H4 (cell line): Measurements from ENCODE around the gene FRMPD4. TPM values are rescaled to one million over a fixed set of nuclear protein-coding genes. Genes with fewer than 3 reads are reported as not detected.
"Not testable (repeated sequence)": the region's sequence is repeated elsewhere in the genome, so short reads cannot be mapped to it uniquely, and the experiment has no call there.

Experiments
- DNase-seq: peaks from one replicate; pipeline ENCODE4 v3.0.0-alpha.2; 2015; ENCODE audit warnings: low spot score
- total RNA-seq: library from RNA; depleted of rRNA; stranded (reverse); fragments of >200 nt; shearing (Covaris generic); gene quantifications from 2 replicates; pipeline ENCODE4 v1.2.3, GENCODE V29; 2014

FRMPD4 gene
- total RNA-seq, 1 experiment from 2014 or later = 0.08 TPM

GRCh38 chrX:12440246-12440645, 302.0 kb downstream of the FRMPD4 start:
- no peak for DNase-seq

GRCh38 chrX:12441381-12442128, 303.3 kb downstream of the FRMPD4 start:
- DNase-seq = peak; percentile 47

GRCh38 chrX:12443534-12444098, 305.3 kb downstream of the FRMPD4 start:
- DNase-seq = no peak

- peak; percentile 75 for DNase-seq
Observed at GRCh38 chrX:12446342-12447075, 308.2 kb downstream of the FRMPD4 start.

DNA sequence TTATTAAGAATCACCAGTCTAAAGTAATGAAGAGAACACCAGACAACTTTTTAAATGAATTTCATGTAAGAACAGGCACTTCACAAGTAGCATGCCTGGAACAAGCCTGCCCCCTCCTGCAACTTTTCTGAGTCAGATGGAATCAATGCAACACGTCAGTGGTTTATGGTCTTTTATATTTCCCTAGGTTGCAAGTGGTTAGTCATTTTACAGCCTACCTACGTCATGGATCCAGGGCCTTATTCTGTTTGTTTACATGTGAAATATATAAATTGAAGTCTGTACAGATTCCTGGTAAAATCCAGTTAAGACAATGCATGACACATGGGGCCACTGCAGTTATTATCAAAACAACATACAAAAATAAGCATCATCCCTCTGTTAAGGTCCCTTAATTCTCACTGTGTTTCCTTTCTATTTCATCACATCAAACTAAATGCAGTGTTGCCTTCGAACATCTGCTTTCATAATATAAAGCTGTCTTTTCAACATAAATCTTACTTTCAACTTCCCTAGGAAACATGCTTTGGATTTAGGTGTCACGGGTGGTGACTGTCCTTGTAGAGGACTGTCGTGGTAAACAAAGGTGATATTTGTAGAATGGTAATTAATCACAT, 309.3 kb downstream of the FRMPD4 start:
- DNase-seq = peak; percentile 80

DNA sequence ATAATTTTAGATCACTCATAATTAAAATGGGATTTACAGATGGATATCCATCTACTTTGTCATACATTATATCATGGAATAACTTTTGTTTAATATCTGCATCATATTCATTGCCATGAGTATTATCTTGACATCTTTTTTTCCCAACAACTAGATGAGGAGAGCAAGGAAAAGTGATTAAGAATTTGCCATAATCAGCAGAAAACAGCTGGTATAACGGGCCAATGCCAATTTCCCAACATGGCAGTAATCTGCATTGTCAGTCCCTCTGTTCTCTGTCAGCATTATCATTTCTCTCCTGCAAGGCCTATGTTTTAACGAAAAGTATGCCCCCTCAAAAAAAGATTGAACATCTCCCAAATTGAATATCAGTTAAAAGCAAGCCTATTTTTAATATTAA, 314.0 kb downstream of the FRMPD4 start:
- no peak for DNase-seq

- DNase-seq = no peak
Observed at GRCh38 chrX:12460929-12461328, 322.7 kb downstream of the FRMPD4 start.

DNA sequence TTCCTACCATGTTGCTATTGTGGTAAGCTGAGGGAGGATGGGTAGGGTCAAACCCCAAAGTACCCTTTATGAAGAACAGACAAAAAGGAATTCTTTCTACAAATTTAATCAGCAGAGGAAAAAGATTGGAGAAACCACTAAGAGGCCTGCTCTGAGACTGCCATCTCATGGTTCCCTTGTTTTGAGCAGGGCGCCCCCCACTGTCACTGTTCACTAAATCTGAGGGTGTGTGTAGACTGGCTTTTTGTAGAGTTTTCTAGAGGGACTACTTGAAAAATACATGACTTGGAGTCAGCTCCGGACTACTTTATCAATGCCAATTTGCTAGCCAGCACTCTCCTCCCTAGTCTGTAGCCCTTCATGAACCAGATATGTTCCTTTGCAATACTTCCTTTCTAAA, 324.8 kb downstream of the FRMPD4 start:
- no peak for DNase-seq

- DNase-seq = no peak
Observed at GRCh38 chrX:12463873-12464272, 325.6 kb downstream of the FRMPD4 start.

DNA sequence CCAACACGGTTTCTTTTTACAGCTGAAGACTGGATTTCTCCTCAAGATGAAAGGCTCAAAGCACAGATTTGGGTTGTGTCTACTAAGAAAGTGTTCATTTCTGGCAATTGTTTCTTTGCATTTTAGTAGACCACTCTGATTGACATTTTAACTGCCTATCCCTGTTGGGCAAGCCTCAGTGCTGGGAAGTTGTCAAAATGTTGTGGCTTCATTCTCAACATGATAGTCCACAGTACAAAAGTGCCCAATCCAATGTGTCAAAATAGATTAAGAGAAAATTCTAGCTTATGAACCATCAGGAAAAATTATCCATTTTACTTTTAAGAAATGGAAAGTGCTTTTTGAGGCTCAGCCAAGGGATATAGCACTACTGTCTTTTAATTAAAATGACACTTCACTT, 329.0 kb downstream of the FRMPD4 start:
- no peak for DNase-seq

GRCh38 chrX:12469296-12469695, 331.0 kb downstream of the FRMPD4 start:
- DNase-seq = peak; percentile 31

DNA sequence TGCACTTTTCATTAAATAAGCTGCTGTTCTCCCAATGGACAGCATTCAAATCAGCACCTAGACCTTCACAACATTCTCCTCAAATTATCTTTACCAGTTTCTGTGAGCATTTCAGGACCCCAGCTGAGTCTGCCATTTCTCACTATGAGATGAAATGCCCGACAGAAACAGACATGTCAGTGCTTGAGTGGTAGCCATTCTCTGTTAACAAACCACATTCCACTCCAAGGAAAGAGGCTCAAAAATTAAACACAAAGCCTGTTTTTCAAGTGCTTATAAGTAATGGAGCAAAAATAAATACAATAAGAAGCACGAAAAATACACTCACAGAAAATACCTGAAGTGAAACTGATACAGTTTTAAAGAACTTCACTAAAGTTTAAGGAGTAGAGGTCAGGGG, 332.8 kb downstream of the FRMPD4 start:
- DNase-seq = no peak

GRCh38 chrX:12480956-12481355, 342.7 kb downstream of the FRMPD4 start:
- no peak for DNase-seq

DNA sequence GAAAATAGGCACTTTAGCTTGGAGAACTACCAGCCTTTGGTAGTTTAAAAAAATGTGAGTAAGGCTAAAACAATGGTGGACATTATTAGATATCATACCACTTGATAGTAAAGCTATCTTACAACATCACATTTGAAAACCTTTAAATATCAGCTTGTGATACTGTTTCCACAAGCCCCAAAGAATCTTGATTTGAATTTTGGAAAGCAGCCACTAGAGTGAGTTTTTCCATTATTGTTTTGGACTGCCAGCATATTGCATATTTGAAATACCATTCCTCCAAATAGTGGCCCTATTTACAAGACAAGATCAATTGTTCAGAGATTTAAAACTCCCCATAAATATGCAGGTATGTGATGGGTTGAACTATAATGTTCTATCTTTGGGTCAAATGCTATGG, 349.9 kb downstream of the FRMPD4 start:
- DNase-seq = no peak

DNA sequence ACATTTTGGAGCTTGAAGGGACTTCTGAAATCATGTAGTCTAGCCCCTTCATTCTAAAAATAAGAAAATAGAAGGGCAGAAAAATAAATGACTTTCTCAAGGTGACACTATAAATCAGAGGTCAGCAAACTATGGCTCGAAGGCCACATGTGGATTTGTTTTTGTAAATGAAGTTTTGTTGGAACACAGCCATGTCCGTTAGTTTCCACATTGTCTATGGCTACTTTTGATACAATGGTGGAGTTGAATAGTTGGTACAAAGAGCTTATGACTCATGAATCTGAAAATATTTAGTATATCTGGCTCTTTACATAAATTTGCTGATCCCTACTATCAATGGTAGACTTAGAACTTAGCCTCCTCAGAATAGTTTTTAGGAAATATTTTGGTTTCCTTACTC, 350.5 kb downstream of the FRMPD4 start:
- DNase-seq = no peak

DNA sequence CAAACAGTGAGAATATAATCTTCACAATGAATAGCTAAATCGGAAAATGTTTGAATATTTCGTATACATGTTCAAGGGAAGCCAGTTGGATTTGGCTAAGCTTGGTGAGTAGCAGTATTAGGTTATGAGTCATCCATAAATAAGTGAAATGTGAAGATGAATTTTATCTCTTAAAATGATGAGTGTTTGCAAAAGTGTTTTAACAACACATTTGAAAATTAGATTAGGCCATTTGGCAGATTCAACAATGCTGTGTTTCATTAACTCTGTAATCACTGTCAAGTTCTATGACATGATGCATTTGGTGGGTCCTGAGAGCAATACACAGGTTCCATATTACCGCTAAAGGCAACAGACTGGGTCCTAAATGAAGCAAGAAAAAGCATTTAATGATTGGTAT, 351.1 kb downstream of the FRMPD4 start:
- DNase-seq = no peak

DNA sequence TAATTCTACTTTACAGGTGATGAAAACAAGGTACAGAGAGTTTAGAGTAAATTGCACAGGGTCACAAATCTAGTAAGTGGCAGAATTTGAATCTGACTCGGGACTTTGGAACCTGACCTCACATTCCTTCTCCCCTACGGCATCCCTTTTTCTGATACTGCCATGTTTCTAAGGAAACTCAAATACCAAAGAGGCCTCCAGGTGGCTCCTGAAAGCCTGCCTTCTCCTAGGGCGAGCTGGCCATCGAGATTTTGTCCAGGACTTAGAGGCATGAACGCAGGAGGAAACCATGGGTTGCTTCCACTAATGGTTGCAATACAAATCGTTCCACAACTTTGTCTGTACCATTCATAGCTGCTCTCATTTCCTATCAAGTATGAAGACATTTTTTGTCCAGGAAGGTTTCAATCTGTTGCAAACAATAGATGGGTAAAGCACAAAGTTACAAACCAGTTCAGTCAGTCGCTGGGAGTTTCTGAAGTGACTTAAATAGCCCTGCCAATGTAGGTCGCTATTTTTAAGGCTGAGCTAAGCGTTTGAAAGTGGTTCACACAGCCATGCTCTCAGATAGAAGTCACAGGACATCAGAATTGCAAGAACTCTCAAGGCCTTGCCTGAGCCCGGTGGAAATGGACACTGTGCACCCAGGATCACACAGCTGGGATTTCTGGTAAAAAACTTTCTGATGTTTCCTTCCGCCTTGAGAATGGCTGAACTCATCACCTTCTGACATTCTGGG, 356.3 kb downstream of the FRMPD4 start:
- DNase-seq = no peak

DNA sequence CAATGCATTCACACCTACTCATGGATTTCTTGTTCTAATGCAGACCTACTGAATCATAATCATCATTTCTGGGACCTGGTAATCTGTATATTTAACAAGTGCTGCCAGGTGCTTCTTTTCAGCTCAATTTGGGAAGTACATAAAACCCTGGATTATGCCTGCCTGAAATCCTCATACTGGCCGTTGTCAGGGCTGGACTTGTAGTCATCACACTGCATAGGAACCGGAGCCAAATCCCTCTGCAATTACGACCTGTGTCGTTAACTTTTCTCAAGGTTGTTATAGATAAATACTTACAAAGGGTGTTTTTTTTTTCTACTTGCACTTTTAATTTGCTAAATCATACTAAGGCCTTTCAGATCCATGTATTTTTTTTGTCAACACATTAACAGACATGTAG, 358.1 kb downstream of the FRMPD4 start:
- no peak for DNase-seq

- DNase-seq = no peak
Observed at GRCh38 chrX:12497832-12498591, 359.7 kb downstream of the FRMPD4 start.

DNA sequence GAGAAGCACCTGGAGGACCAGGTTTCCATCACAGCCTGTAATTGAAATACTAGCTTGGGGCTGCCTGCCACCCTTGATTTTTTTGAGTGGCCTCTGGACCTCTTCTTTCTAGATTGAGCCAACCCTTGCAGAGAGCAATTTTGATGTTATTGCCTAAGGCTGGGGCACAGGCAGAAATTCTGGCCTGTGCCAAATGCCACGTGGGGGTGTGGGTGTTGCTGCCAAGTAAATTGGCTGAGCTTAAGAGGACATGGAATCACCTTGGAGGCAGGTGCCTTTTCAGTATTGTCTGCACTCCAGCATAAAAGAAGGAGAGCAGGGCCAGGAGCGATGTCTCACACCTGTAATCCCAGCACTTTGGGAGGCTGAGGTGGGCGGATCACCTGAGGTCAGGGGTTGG, 366.9 kb downstream of the FRMPD4 start:
- no peak for DNase-seq

GRCh38 chrX:12515384-12515783, 377.1 kb downstream of the FRMPD4 start:
- not testable (repeated sequence) for DNase-seq
